Non-pigmented ciliary epithelial cell (primary cell): Measurements from ENCODE around the gene RNF40.

Experiments
- DNase-seq: peaks from one replicate; pipeline ENCODE4 v3.0.0-alpha.2; 2010; ENCODE audit warnings: low read depth

The RNF40 gene

GRCh38 chr16:30761928-30762902 lies at the start of gene RNF40, which contains the start of gene CFAP119:
Gene RNF40, plus strand, starts transcription at chr16:30762322. Its CDS starts 224 bp downstream, at chr16:30762546.
Gene CFAP119, minus strand, starts transcription at chr16:30762062. Its CDS starts 314 bp downstream, at chr16:30761748.
- peak; percentile 91 for DNase-seq

- no peak for DNase-seq
Measured at GRCh38 chr16:30715750-30716445, 46.2 kb upstream of the RNF40 start.

GRCh38 chr16:30720086-30720485 lies 42.0 kb upstream of the RNF40 start:
- DNase-seq, result no peak

- DNase-seq, result no peak
Measured at GRCh38 chr16:30720694-30721093, 41.4 kb upstream of the RNF40 start.

- no peak for DNase-seq
Measured at GRCh38 chr16:30721167-30721566, 41.0 kb upstream of the RNF40 start.

GRCh38 chr16:30721606-30722005 lies 40.5 kb upstream of the RNF40 start:
- no peak for DNase-seq

GRCh38 chr16:30722443-30722842 lies 39.7 kb upstream of the RNF40 start:
- DNase-seq, result no peak

- DNase-seq, result no peak
Measured at GRCh38 chr16:30722916-30723315, 39.2 kb upstream of the RNF40 start.

- DNase-seq, result no peak
Measured at GRCh38 chr16:30723725-30724355, 38.3 kb upstream of the RNF40 start.

GRCh38 chr16:30724641-30725417 lies 37.3 kb upstream of the RNF40 start:
- no peak for DNase-seq

- DNase-seq, result no peak
Measured at GRCh38 chr16:30725418-30725792, 36.7 kb upstream of the RNF40 start.

GRCh38 chr16:30728321-30728720 lies 33.8 kb upstream of the RNF40 start:
- no peak for DNase-seq

- DNase-seq, result no peak
Measured at GRCh38 chr16:30728899-30729672, 33.0 kb upstream of the RNF40 start.

GRCh38 chr16:30731411-30731810 lies 30.7 kb upstream of the RNF40 start:
- peak; percentile 23 for DNase-seq

- no peak for DNase-seq
Measured at GRCh38 chr16:30736995-30737793, 24.9 kb upstream of the RNF40 start.

- DNase-seq, result no peak
Measured at GRCh38 chr16:30737794-30738648, 24.1 kb upstream of the RNF40 start.

- DNase-seq, result no peak
Measured at GRCh38 chr16:30738984-30739951, 22.9 kb upstream of the RNF40 start.
